HT-29 (cell line): Measurements from ENCODE around the gene MED15. TPM values are rescaled to one million over a fixed set of nuclear protein-coding genes. Genes with fewer than 3 reads are reported as not detected.

Experiments
- DNase-seq: peaks from one replicate; pipeline ENCODE4 v3.0.0-alpha.2; 2015; ENCODE audit warnings: low spot score
- small RNA-seq: library from RNA; depleted of rRNA; stranded (forward); fragments of <200 nt; gene quantifications from one replicate; pipeline ENCODE3, GENCODE V24; 2014
- total RNA-seq: library from RNA; depleted of rRNA; stranded (reverse); fragments of >200 nt; shearing (Covaris generic); gene quantifications from 2 replicates; pipeline ENCODE4 v1.2.3, GENCODE V29; 2014; rRNA removed

Gene MED15
- total RNA-seq, 1 experiment from 2014 or later = 127 TPM

GRCh38 chr22:20622650-20623339, 115.4 kb downstream of the MED15 start:
- DNase-seq = no peak

GRCh38 chr22:20624161-20624616, 116.8 kb downstream of the MED15 start:
- DNase-seq = no peak

- DNase-seq = no peak
Observed at GRCh38 chr22:20625270-20625669, 117.9 kb downstream of the MED15 start.

GRCh38 chr22:20626811-20627210, 119.4 kb downstream of the MED15 start:
- DNase-seq = no peak

GRCh38 chr22:20627432-20627831, 120.0 kb downstream of the MED15 start:
- DNase-seq = no peak

GRCh38 chr22:20628081-20628939, 120.9 kb downstream of the MED15 start:
- no peak for DNase-seq

- no peak for DNase-seq
Observed at GRCh38 chr22:20629401-20629800, 122.0 kb downstream of the MED15 start.

GRCh38 chr22:20630873-20631617, 123.6 kb downstream of the MED15 start:
- no peak for DNase-seq

GRCh38 chr22:20632082-20632481, 124.7 kb downstream of the MED15 start:
- DNase-seq = no peak

GRCh38 chr22:20632518-20632917, 125.1 kb downstream of the MED15 start:
- no peak for DNase-seq

GRCh38 chr22:20634560-20635226, 127.3 kb downstream of the MED15 start:
- no peak for DNase-seq

- no peak for DNase-seq
Observed at GRCh38 chr22:20635227-20635591, 127.8 kb downstream of the MED15 start.

GRCh38 chr22:20636075-20636812, 128.8 kb downstream of the MED15 start:
- no peak for DNase-seq

GRCh38 chr22:20636945-20637344, 129.5 kb downstream of the MED15 start:
- DNase-seq = no peak

Small RNAs within 50 kb of the gene (small RNA-seq; reads per million reads assigned to genes)
- gene IGLL4P = not detected
- not detected for gene RF00019
- not detected for gene RN7SL812P
- not detected for gene RNY1P9

Other genes with a start within 250 kb of the MED15 start
- 41.7 and 45.7 TPM in 2 replicates for gene RTN4R, start 239.3 kb upstream of the MED15 start, total RNA-seq
- 132 and 163 TPM in 2 replicates for gene DGCR6L, start 187.6 kb upstream of the MED15 start, total RNA-seq
- 18.6 and 22.2 TPM in 2 replicates for gene ZNF74, start 113.5 kb upstream of the MED15 start, total RNA-seq
- gene SCARF2, start 69.8 kb upstream of the MED15 start, total RNA-seq = 0.18 and 0.39 TPM in 2 replicates
- gene KLHL22, start 11.8 kb upstream of the MED15 start, total RNA-seq = 12.8 and 15.7 TPM in 2 replicates